Lower leg skin (tissue), 4 donors: ENCODE measurements around the gene ZC3H14. TPM values are rescaled to one million over a fixed set of nuclear protein-coding genes. Genes with fewer than 3 reads are reported as not detected.

Source experiments
- DNase-seq, 2 donors: peaks; one replicate each; pipeline ENCODE4 v3.0.0-alpha.2; 2019; ENCODE audit warnings: low spot score in 2 of 2
- H3K4me3 ChIP-seq: fragments of 200-600 bp; sonication (generic); 2 replicates; pipeline ENCODE4 v1.5.1; 2017; ENCODE audit warnings: mild to moderate bottlenecking, low read depth; ENCODE audit not compliant: poor library complexity, severe bottlenecking
- CTCF ChIP-seq, 3 donors: fragments of 450-650 bp; IDR thresholded peaks; one replicate each; pipeline ENCODE4 v1.5.1; 2016; ENCODE audit warnings: antibody characterized with exemption in 3 of 3, mild to moderate bottlenecking in 3 of 3, moderate library complexity in 2 of 3
- POLR2A ChIP-seq, 2 donors: fragments of 450-650 bp; IDR thresholded peaks; one replicate each; pipeline ENCODE4 v1.6.1; 2016 to 2017; ENCODE audit warnings: antibody characterized with exemption in 2 of 2, mild to moderate bottlenecking in 1 of 2, moderate library complexity in 1 of 2
- WGBS, 2 donors: methylation state at CpG; one replicate each; pipeline ENCODE4 v1.1.5; 2018; 5-methylcytosine and 5-hydroxymethylcytosine counted together
- intact Hi-C: fragments of 100-400 bp; cut with DNase I; formaldehyde crosslinking; loops from one replicate; pipeline ENCODE4 v1.15.0; 2023; ENCODE audit warnings: low total_unique reads
- total RNA-seq, 4 donors: library from RNA; depleted of rRNA; stranded (reverse); fragments of >200 nt; gene quantifications; one replicate each; pipeline ENCODE4 v1.1.0, GENCODE V29; 2016

Gene ZC3H14
- total RNA-seq, 4 donors from 2014 or later, result 45.2 to 54.5 (median 51.4) TPM

- DNase-seq, result no peak
- no peak overlapping the region for H3K4me3 ChIP-seq
- intact Hi-C loops, result no loop called here
- 78 to 79% methylated on average over 3 of the region's 3 CpGs for whole genome bisulfite sequencing, 2 donors
- TF ChIP-seq POLR2A (IDR thresholded peaks at IDR 0.05), result no peak
- no peak for TF ChIP-seq CTCF (IDR thresholded peaks at IDR 0.05)
Observed at GRCh38 chr14:88547386-88547780, 15.5 kb upstream of the ZC3H14 start.

GRCh38 chr14:88550078-88550477 lies 12.8 kb upstream of the ZC3H14 start:
- 95 to 98% methylated on average over 15 of the region's 15 CpGs for WGBS, 2 donors
- intact Hi-C loops, result no loop called here
- no peak overlapping the region for H3K4me3 ChIP-seq
- TF ChIP-seq CTCF (IDR thresholded peaks at IDR 0.05) (no peak), POLR2A (IDR thresholded peaks at IDR 0.05) (no peak)
- no peak for DNase-seq

GRCh38 chr14:88551094-88551870 lies 11.6 kb upstream of the ZC3H14 start:
- TF ChIP-seq CTCF (IDR thresholded peaks at IDR 0.05) (no peak), POLR2A (IDR thresholded peaks at IDR 0.05) (no peak)

GRCh38 chr14:88551980-88552431 lies 10.8 kb upstream of the ZC3H14 start:
- DNase-seq, result no peak
- intact Hi-C loops, result no loop called here
- TF ChIP-seq CTCF (IDR thresholded peaks at IDR 0.05) (no peak), POLR2A (IDR thresholded peaks at IDR 0.05) (no peak)
- 4 to 10% methylated on average over 22 to 23 of the region's 23 CpGs for WGBS, 2 donors
- H3K4me3 ChIP-seq, result peak overlapping the region; percentile 61

More at GRCh38 chr14:88551094-88551870, 11.6 kb upstream of the ZC3H14 start:
- peak overlapping the region; percentile 61 for H3K4me3 ChIP-seq
- DNase-seq, result peak; percentile 70 to 96
- intact Hi-C loops, result no loop called here
- WGBS, 2 donors, result 5 to 8% methylated on average over 37 to 40 of the region's 50 CpGs

- DNase-seq, result no peak
- 50 to 66% methylated on average over 2 of the region's 2 CpGs for WGBS, 2 donors
- intact Hi-C loops, result no loop called here
- H3K4me3 ChIP-seq, result no peak overlapping the region
- no peak for TF ChIP-seq CTCF (IDR thresholded peaks at IDR 0.05)
- TF ChIP-seq POLR2A (IDR thresholded peaks at IDR 0.05), result no peak
Observed at GRCh38 chr14:88552876-88553275, 10.0 kb upstream of the ZC3H14 start.
